ENCODE measurements around the gene C3orf80.

Gene C3orf80

DNA sequence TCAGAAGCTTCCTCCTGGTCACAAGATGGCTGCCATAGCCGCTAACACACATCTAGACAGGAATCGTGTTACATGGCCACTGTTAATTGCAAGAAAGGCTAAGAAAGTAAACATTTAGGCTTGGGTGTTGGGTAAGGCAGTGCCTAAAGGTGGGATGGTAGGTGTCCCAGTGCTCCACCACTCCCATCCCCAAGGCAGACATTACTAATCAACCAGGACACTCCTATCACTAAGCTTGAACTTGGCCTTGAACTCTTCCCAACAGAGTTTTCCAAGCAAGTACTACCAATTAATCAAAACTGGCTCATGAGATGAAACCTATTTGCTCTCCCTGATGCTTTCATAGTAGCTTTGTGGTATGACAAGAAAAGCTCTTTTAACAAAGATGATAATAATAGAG lies 37.9 kb upstream of the C3orf80 start:
- Histone ChIP-seq H3K79me2 (ENCODE audit: insufficient read depth, low read depth) (no peaks in the 10 kb centered on the region), H3K4me1 (ENCODE audit: low read depth, poor library complexity, severe bottlenecking) (peaks cover 38% of the 10 kb centered on the region), H3K36me3 (ENCODE audit: insufficient read depth) (no peaks in the 10 kb centered on the region), H2AFZ (ENCODE audit: low read depth) (no peak overlapping the region), H4K20me1 (ENCODE audit: insufficient read depth) (no peaks in the 10 kb centered on the region), H3K27ac (no peak overlapping the region), H3K4me2 (no peak overlapping the region), H3K4me3 (IDR thresholded peaks at IDR 0.05; ENCODE audit: insufficient read depth, low read depth, low read length) (no peak overlapping the region), H3K9ac (no peak overlapping the region), H3K27me3 (ENCODE audit: insufficient read depth, low read depth) (no peaks in the 10 kb centered on the region)
- TF ChIP-seq, protein P1, sequence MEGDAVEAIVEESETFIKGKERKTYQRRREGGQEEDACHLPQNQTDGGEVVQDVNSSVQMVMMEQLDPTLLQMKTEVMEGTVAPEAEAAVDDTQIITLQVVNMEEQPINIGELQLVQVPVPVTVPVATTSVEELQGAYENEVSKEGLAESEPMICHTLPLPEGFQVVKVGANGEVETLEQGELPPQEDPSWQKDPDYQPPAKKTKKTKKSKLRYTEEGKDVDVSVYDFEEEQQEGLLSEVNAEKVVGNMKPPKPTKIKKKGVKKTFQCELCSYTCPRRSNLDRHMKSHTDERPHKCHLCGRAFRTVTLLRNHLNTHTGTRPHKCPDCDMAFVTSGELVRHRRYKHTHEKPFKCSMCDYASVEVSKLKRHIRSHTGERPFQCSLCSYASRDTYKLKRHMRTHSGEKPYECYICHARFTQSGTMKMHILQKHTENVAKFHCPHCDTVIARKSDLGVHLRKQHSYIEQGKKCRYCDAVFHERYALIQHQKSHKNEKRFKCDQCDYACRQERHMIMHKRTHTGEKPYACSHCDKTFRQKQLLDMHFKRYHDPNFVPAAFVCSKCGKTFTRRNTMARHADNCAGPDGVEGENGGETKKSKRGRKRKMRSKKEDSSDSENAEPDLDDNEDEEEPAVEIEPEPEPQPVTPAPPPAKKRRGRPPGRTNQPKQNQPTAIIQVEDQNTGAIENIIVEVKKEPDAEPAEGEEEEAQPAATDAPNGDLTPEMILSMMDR (conservative IDR thresholded peaks at IDR 0.05; ENCODE audit: low read depth, low read length), result no peak

DNA sequence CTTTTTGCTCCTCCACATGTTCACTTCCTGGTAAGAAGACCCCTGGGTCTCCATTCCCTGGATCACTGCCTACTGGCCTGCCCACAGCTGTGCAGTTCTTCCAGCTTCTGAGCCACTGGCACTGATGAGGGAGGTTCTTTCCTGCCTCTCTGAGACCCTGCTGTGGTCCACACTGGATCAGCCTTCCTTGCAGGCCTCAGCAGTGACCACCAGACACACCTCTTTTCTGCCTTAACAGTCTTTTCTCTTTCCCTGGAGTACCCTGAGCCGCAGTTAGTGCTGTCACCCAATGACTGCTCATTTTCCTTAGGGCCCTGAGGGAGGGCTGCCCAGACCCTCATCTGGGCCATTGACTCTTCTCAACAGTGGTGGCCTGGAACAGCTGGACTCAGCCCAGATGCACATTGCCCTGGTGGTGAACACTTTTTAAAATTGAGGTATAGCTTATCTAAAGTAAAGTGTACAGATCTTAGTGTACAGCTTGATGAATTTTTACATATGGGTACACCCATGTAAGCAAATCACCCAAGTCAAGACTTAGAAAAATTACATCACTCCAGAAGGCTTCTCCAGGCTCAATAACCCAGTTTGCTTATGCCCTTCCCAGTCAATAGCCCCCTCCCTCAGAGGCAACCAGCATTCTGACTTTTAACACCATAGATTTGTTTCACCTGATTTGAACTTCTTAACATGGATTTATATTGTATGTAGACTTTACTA lies 32.8 kb upstream of the C3orf80 start:
- Histone ChIP-seq H3K27me3 (ENCODE audit: insufficient read depth, low read depth) (no peaks in the 10 kb centered on the region), H3K27ac (no peak overlapping the region), H2AFZ (ENCODE audit: low read depth) (no peak overlapping the region), H3K4me2 (no peak overlapping the region), H3K79me2 (ENCODE audit: insufficient read depth, low read depth) (no peaks in the 10 kb centered on the region), H3K4me3 (IDR thresholded peaks at IDR 0.05; ENCODE audit: insufficient read depth, low read depth, low read length) (no peak overlapping the region), H4K20me1 (ENCODE audit: insufficient read depth) (no peaks in the 10 kb centered on the region), H3K4me1 (ENCODE audit: low read depth, poor library complexity, severe bottlenecking) (no peaks in the 10 kb centered on the region), H3K9ac (no peak overlapping the region), H3K36me3 (ENCODE audit: insufficient read depth) (no peaks in the 10 kb centered on the region)
- TF ChIP-seq, protein P1 (conservative IDR thresholded peaks at IDR 0.05; ENCODE audit: low read depth, low read length), result no peak

GRCh38 chr3:160193644-160194192 lies 31.5 kb upstream of the C3orf80 start:
- Histone ChIP-seq H3K9ac (no peak overlapping the region), H3K4me3 (IDR thresholded peaks at IDR 0.05; ENCODE audit: insufficient read depth, low read depth, low read length) (no peak overlapping the region), H3K79me2 (ENCODE audit: insufficient read depth, low read depth) (no peaks in the 10 kb centered on the region), H4K20me1 (ENCODE audit: insufficient read depth) (no peaks in the 10 kb centered on the region), H3K4me2 (no peak overlapping the region), H3K36me3 (ENCODE audit: insufficient read depth) (no peaks in the 10 kb centered on the region), H2AFZ (ENCODE audit: low read depth) (no peak overlapping the region), H3K27me3 (ENCODE audit: insufficient read depth, low read depth) (no peaks in the 10 kb centered on the region), H3K27ac (no peak overlapping the region), H3K4me1 (ENCODE audit: low read depth, poor library complexity, severe bottlenecking) (no peaks in the 10 kb centered on the region)
- TF ChIP-seq, protein P1 (conservative IDR thresholded peaks at IDR 0.05; ENCODE audit: low read depth, low read length), result no peak

DNA sequence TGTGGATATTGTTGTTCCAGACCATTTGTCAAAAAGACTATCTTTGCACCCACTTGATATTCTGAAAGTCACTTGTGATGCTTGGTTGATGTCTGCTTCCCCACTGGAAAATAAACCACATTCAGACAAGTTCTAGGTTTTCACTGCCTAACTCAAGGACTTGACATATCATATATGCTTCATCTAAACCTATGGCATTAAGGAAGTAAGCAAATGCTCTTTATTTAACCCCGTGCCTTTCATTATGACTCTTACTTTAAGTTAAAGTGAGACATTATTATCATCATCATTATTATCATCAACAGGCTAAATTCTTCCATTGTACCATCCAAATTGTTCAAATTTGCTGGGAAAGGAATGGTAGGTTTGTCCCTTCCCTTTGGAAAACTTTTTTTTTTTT lies 30.8 kb upstream of the C3orf80 start:
- no peak overlapping the region for H3K9ac ChIP-seq
- no peaks in the 10 kb centered on the region for H4K20me1 ChIP-seq (ENCODE audit: insufficient read depth)
- TF ChIP-seq, protein P1 (conservative IDR thresholded peaks at IDR 0.05; ENCODE audit: low read depth, low read length), result no peak
- H3K4me3 ChIP-seq (IDR thresholded peaks at IDR 0.05; ENCODE audit: insufficient read depth, low read depth, low read length), result no peak overlapping the region
- H3K4me2 ChIP-seq, result no peak overlapping the region
- no peaks in the 10 kb centered on the region for H3K36me3 ChIP-seq (ENCODE audit: insufficient read depth)
- no peaks in the 10 kb centered on the region for H3K4me1 ChIP-seq (ENCODE audit: low read depth, poor library complexity, severe bottlenecking)
- no peaks in the 10 kb centered on the region for H3K79me2 ChIP-seq (ENCODE audit: insufficient read depth, low read depth)
- H3K27me3 ChIP-seq (ENCODE audit: insufficient read depth, low read depth), result no peaks in the 10 kb centered on the region
- H2AFZ ChIP-seq (ENCODE audit: low read depth), result no peak overlapping the region
- H3K27ac ChIP-seq, result no peak overlapping the region

Data from KMS-11 (cell line).